ENCODE measurements around the gene ADGRV1. TPM values are rescaled to one million over a fixed set of nuclear protein-coding genes. Genes with fewer than 3 reads are reported as not detected.
A peak's percentile ranks its signal among the peaks of the same experiment; 100 is the strongest.
"Not testable (repeated sequence)": the region's sequence is repeated elsewhere in the genome, so short reads cannot be mapped to it uniquely, and the experiment has no call there.

ADGRV1 gene
- total RNA-seq, 1 donor from 2014 or later: 0.13 TPM

- Mint-ChIP-seq H3K27ac (no peak overlapping the region), H3K9me3 (no peaks in the 10 kb centered on the region), H3K36me3 (ENCODE audit: low read depth) (no peaks in the 10 kb centered on the region), H3K4me3 (no peak overlapping the region), H3K4me1 (no peaks in the 10 kb centered on the region), H3K27me3 (peaks cover 7% of the 10 kb centered on the region)
- intact Hi-C loops (cut with micrococcal nuclease): loop anchor here (1.0 to 5.0 kb wide), 3 partner anchors 75 to 344 kb away; no protein-coding TSS in a partner anchor
- DNase-seq (peak; percentile 25), ATAC-seq (ENCODE audit: low read depth) (peak; percentile 68)
- POLR2A ChIA-PET: no interaction called here
- TF ChIP-seq, protein P1, sequence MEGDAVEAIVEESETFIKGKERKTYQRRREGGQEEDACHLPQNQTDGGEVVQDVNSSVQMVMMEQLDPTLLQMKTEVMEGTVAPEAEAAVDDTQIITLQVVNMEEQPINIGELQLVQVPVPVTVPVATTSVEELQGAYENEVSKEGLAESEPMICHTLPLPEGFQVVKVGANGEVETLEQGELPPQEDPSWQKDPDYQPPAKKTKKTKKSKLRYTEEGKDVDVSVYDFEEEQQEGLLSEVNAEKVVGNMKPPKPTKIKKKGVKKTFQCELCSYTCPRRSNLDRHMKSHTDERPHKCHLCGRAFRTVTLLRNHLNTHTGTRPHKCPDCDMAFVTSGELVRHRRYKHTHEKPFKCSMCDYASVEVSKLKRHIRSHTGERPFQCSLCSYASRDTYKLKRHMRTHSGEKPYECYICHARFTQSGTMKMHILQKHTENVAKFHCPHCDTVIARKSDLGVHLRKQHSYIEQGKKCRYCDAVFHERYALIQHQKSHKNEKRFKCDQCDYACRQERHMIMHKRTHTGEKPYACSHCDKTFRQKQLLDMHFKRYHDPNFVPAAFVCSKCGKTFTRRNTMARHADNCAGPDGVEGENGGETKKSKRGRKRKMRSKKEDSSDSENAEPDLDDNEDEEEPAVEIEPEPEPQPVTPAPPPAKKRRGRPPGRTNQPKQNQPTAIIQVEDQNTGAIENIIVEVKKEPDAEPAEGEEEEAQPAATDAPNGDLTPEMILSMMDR (IDR thresholded peaks at IDR 0.05): peak; percentile 71
- CTCF ChIA-PET: interaction anchor here (0.9 to 3.6 kb wide), 8 partner anchors 10 to 343 kb away, joined by 3 to 44 read pairs (median 4); no protein-coding TSS in a partner anchor
These were observed 225.1 kb downstream of the ADGRV1 start for GRCh38 chr5:90783460-90784333.

- H3K4me3 Mint-ChIP-seq: no peak overlapping the region
- no peaks in the 10 kb centered on the region for H3K9me3 Mint-ChIP-seq
- DNase-seq: no peak
- CTCF ChIA-PET: interaction anchor here (1.1 kb wide), 1 partner anchor 18 kb away, joined by 3 read pairs; no protein-coding TSS in a partner anchor
- TF ChIP-seq, protein P1 (IDR thresholded peaks at IDR 0.05): no peak
- H3K27me3 Mint-ChIP-seq: peaks cover 4% of the 10 kb centered on the region
- H3K27ac Mint-ChIP-seq: no peak overlapping the region
- H3K4me1 Mint-ChIP-seq: no peaks in the 10 kb centered on the region
- POLR2A ChIA-PET: no interaction called here
- H3K36me3 Mint-ChIP-seq (ENCODE audit: low read depth): no peaks in the 10 kb centered on the region
- ATAC-seq (ENCODE audit: low read depth): no peak
- intact Hi-C loops (cut with micrococcal nuclease): no loop called here
These were observed 228.2 kb downstream of the ADGRV1 start for GRCh38 chr5:90786756-90787155.

DNA sequence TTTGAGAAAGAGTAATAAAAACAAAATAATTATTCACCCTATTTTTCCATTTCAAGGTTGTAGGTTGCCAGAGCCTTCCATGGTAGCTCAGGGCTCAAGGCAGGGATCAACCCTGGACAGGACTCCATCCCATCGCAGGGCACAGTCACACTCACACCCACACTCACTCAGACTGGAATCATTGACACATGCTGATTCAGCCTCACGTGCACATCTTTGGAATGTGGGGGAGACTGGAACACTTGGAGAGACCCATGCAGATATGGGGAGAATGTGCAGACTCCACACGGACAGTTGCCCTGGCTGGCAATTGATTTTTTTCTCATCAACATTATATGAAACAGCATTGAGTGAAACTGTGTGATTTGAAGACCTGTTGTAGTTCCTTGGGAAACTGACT is 234.1 kb downstream of the ADGRV1 start:
- CTCF ChIA-PET: interaction anchor here (0.8 to 3.6 kb wide), 3 partner anchors 9 to 13 kb away, joined by 3 to 21 read pairs (median 4); no protein-coding TSS in a partner anchor
- peaks cover 2% of the 10 kb centered on the region for H3K27me3 Mint-ChIP-seq
- POLR2A ChIA-PET: no interaction called here
- ATAC-seq (ENCODE audit: low read depth): no peak
- H3K9me3 Mint-ChIP-seq: peaks cover 11% of the 10 kb centered on the region
- H3K27ac Mint-ChIP-seq: no peak overlapping the region
- H3K36me3 Mint-ChIP-seq (ENCODE audit: low read depth): no peaks in the 10 kb centered on the region
- H3K4me3 Mint-ChIP-seq: no peak overlapping the region
- intact Hi-C loops (cut with micrococcal nuclease): no loop called here
- H3K4me1 Mint-ChIP-seq: no peaks in the 10 kb centered on the region
- TF ChIP-seq, protein P1 (IDR thresholded peaks at IDR 0.05): no peak
- no peak for DNase-seq

GRCh38 chr5:90793183-90793582 is 234.6 kb downstream of the ADGRV1 start:
- peaks cover 11% of the 10 kb centered on the region for H3K9me3 Mint-ChIP-seq
- CTCF ChIA-PET: interaction anchor here (0.9 to 3.6 kb wide), 3 partner anchors 9 to 11 kb away, joined by 3 to 21 read pairs (median 4); no protein-coding TSS in a partner anchor
- ATAC-seq (ENCODE audit: low read depth) (no peak), DNase-seq (no peak)
- TF ChIP-seq, protein P1 (IDR thresholded peaks at IDR 0.05): no peak
- H3K27me3 Mint-ChIP-seq: peaks cover 2% of the 10 kb centered on the region
- H3K36me3 Mint-ChIP-seq (ENCODE audit: low read depth): no peaks in the 10 kb centered on the region
- H3K4me1 Mint-ChIP-seq: no peaks in the 10 kb centered on the region
- no peak overlapping the region for H3K27ac Mint-ChIP-seq
- POLR2A ChIA-PET: no interaction called here
- no peak overlapping the region for H3K4me3 Mint-ChIP-seq
- intact Hi-C loops (cut with micrococcal nuclease): no loop called here

DNA sequence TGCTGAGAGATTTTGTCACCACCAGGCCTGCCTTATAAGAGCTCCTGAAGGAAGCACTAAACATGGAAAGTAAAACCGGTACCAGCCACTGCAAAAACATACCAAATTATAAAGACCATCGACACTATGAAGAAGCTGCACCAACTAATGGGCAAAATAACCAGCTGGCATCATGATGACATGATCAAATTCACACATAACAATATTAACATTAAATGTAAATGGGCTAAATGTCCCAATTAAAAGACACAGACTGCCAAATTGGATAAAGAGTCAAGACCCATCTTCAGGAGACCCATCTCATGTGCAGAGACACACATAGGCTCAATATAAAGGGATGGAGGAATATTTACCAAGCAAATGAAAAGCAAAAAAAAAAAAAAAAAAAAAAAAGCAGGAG is 238.3 kb downstream of the ADGRV1 start:
- POLR2A ChIA-PET: not testable (repeated sequence)
- CTCF ChIA-PET: interaction anchor here (1.5 kb wide), 1 partner anchor 13 kb away, joined by 5 read pairs; no protein-coding TSS in a partner anchor

DNA sequence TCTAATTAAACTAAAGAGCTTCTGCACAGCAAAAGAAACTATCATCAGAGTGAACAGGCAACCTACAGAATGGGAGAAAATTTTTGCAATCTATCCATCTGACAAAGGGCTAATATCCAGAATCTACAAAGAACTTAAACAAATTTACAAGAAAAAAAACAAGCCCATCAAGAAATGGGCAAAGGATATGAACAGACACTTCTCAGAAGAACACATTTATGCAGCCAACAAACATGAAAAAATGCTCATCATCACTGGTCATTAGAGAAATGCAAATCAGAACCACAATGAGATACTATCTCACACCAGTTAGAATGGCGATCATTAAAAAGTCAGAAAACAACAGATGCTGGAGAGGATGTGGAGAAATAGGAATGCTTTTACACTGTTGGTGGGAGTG is 241.5 kb downstream of the ADGRV1 start:
- H3K27ac Mint-ChIP-seq; DNase-seq; H3K36me3 Mint-ChIP-seq (ENCODE audit: low read depth); ATAC-seq (ENCODE audit: low read depth); H3K27me3 Mint-ChIP-seq; CTCF ChIA-PET; H3K4me1 Mint-ChIP-seq; POLR2A ChIA-PET; H3K4me3 Mint-ChIP-seq: not testable (repeated sequence)
- H3K9me3 Mint-ChIP-seq: peaks cover 21% of the 10 kb centered on the region
- intact Hi-C loops (cut with micrococcal nuclease): loop anchor here (5.0 kb wide), 1 partner anchor 617 kb away; no protein-coding TSS in a partner anchor

More for the DNA sequence above, 238.3 kb downstream of the ADGRV1 start:
- H3K36me3 Mint-ChIP-seq (ENCODE audit: low read depth); DNase-seq; ATAC-seq (ENCODE audit: low read depth); H3K4me1 Mint-ChIP-seq; H3K4me3 Mint-ChIP-seq; H3K27me3 Mint-ChIP-seq; H3K27ac Mint-ChIP-seq; intact Hi-C loops (cut with micrococcal nuclease): not testable (repeated sequence)
- peaks cover 21% of the 10 kb centered on the region for H3K9me3 Mint-ChIP-seq

- H3K27ac Mint-ChIP-seq; H3K27me3 Mint-ChIP-seq; H3K36me3 Mint-ChIP-seq (ENCODE audit: low read depth); H3K4me3 Mint-ChIP-seq; H3K4me1 Mint-ChIP-seq; POLR2A ChIA-PET; ATAC-seq (ENCODE audit: low read depth); DNase-seq: not testable (repeated sequence)
- intact Hi-C loops (cut with micrococcal nuclease): loop anchor here (5.0 kb wide), 1 partner anchor 617 kb away; no protein-coding TSS in a partner anchor
- CTCF ChIA-PET: interaction anchor here (0.7 kb wide), 1 partner anchor 20 kb away, joined by 3 read pairs; no protein-coding TSS in a partner anchor
- H3K9me3 Mint-ChIP-seq: peaks cover 21% of the 10 kb centered on the region
These were observed 241.9 kb downstream of the ADGRV1 start for GRCh38 chr5:90800515-90800914.

Measured in activated B cell treated with CpG ODN at 0.5 μM for 24 hours (primary cell).